DND-41 (cell line): Measurements from ENCODE around the gene DOCK9.

Experiments
- ATAC-seq: fragments of 200-7000 bp; cut with Tn5 transposase; 3 replicates; pipeline ENCODE4 v1.9.1; 2021; ENCODE audit warnings: low read depth; ENCODE audit not compliant: insufficient read depth
- DNase-seq: peaks from one replicate; pipeline ENCODE4 v3.0.0-alpha.2; 2020
- H2AFZ ChIP-seq: 2 replicates; pipeline ENCODE4 v1.6.0; 2012; ENCODE audit warnings: low read depth, low read length
- H3K27ac ChIP-seq: 2 replicates; pipeline ENCODE4 v1.5.1; 2012; ENCODE audit warnings: low read length, inconsistent platforms
- H3K27me3 ChIP-seq: fragments of 200-600 bp; sonication (generic); 2 replicates; pipeline ENCODE4 v1.6.0; 2012; ENCODE audit warnings: low read length, mild to moderate bottlenecking, inconsistent platforms; ENCODE audit not compliant: insufficient read depth, poor library complexity
- H3K36me3 ChIP-seq: 2 replicates; pipeline ENCODE4 v1.5.1; 2012; ENCODE audit warnings: low read length, inconsistent platforms; ENCODE audit not compliant: insufficient read depth
- H3K4me1 ChIP-seq: 2 replicates; pipeline ENCODE4 v1.5.1; 2012; ENCODE audit warnings: mild to moderate bottlenecking, low read length; ENCODE audit not compliant: insufficient read depth
- H3K4me2 ChIP-seq: 2 replicates; pipeline ENCODE4 v1.6.0; 2012; ENCODE audit warnings: mild to moderate bottlenecking, moderate library complexity, low read length, inconsistent platforms; ENCODE audit not compliant: insufficient read depth
- H3K4me3 ChIP-seq, 2 experiments: fragments of 200-600 bp in 1 of 2; shearing (Covaris generic) in 1 of 2; 2 replicates each; pipeline ENCODE4 v1.5.1; 2012 to 2016; ENCODE audit warnings: inconsistent platforms in 2 of 2, low read length in 2 of 2, mild to moderate bottlenecking in 2 of 2, low read depth in 1 of 2, moderate library complexity in 1 of 2
- H3K79me2 ChIP-seq: 2 replicates; pipeline ENCODE4 v1.6.0; 2012; ENCODE audit warnings: low read length, inconsistent platforms; ENCODE audit not compliant: insufficient read depth
- H3K9ac ChIP-seq: 2 replicates; pipeline ENCODE4 v1.6.0; 2012; ENCODE audit warnings: low read depth, mild to moderate bottlenecking, inconsistent platforms, low read length, moderate library complexity
- H3K9me3 ChIP-seq: 2 replicates; pipeline ENCODE4 v1.5.1; 2012; ENCODE audit warnings: low read length, moderate library complexity, mild to moderate bottlenecking, inconsistent platforms; ENCODE audit not compliant: insufficient read depth, severe bottlenecking
- H4K20me1 ChIP-seq: 2 replicates; pipeline ENCODE4 v1.6.0; 2012; ENCODE audit warnings: low read length; ENCODE audit not compliant: insufficient read depth
- CTCF ChIP-seq: IDR thresholded peaks from 2 replicates; pipeline ENCODE4 v1.5.1; 2012; ENCODE audit warnings: borderline replicate concordance, low read length, moderate library complexity, mild to moderate bottlenecking; ENCODE audit not compliant: poor library complexity, severe bottlenecking; ENCODE audit errors: extremely low read depth
- EZH2 ChIP-seq: IDR thresholded peaks from 3 replicates; pipeline ENCODE4 v1.6.1; 2012; ENCODE audit warnings: borderline replicate concordance, low read depth, mild to moderate bottlenecking, moderate library complexity, low read length, inconsistent platforms; ENCODE audit not compliant: severe bottlenecking

Gene DOCK9

GRCh38 chr13:98775844-98776598 is 201.8 kb downstream of the DOCK9 start:
- H3K27ac ChIP-seq: no peak overlapping the region

GRCh38 chr13:98775386-98775785 is 202.5 kb downstream of the DOCK9 start:
- no peaks in the 10 kb centered on the region for H3K79me2 ChIP-seq
- H2AFZ ChIP-seq: no peak overlapping the region
- no peak overlapping the region for H3K27ac ChIP-seq
- no peaks in the 10 kb centered on the region for H3K4me1 ChIP-seq
- TF ChIP-seq EZH2: no peak
- TF ChIP-seq CTCF: no peak
- H3K9me3 ChIP-seq: no peaks in the 10 kb centered on the region
- ATAC-seq (no peak), DNase-seq (no peak)
- no peak overlapping the region for H3K4me2 ChIP-seq
- no peak overlapping the region for H3K4me3 ChIP-seq
- H3K9ac ChIP-seq: no peak overlapping the region
- H3K27me3 ChIP-seq: no peaks in the 10 kb centered on the region
- H4K20me1 ChIP-seq: no peaks in the 10 kb centered on the region
- no peaks in the 10 kb centered on the region for H3K36me3 ChIP-seq

More at GRCh38 chr13:98775844-98776598, 201.8 kb downstream of the DOCK9 start:
- DNase-seq (no peak), ATAC-seq (no peak)
- no peak overlapping the region for H3K4me2 ChIP-seq
- no peak overlapping the region for H3K4me3 ChIP-seq
- TF ChIP-seq CTCF (no peak), EZH2 (no peak)
- H3K36me3 ChIP-seq: no peaks in the 10 kb centered on the region
- H3K9me3 ChIP-seq: no peaks in the 10 kb centered on the region
- no peaks in the 10 kb centered on the region for H4K20me1 ChIP-seq
- no peak overlapping the region for H3K9ac ChIP-seq
- no peaks in the 10 kb centered on the region for H3K4me1 ChIP-seq
- no peaks in the 10 kb centered on the region for H3K27me3 ChIP-seq
- H2AFZ ChIP-seq: no peak overlapping the region
- H3K79me2 ChIP-seq: no peaks in the 10 kb centered on the region

GRCh38 chr13:98774776-98775175 is 203.1 kb downstream of the DOCK9 start:
- Histone ChIP-seq H2AFZ (no peak overlapping the region), H3K27me3 (no peaks in the 10 kb centered on the region), H3K9me3 (no peaks in the 10 kb centered on the region), H3K27ac (no peak overlapping the region), H4K20me1 (no peaks in the 10 kb centered on the region), H3K4me1 (no peaks in the 10 kb centered on the region), H3K4me2 (no peak overlapping the region), H3K4me3 (no peak overlapping the region), H3K79me2 (no peaks in the 10 kb centered on the region), H3K9ac (no peak overlapping the region), H3K36me3 (no peaks in the 10 kb centered on the region)
- DNase-seq (no peak), ATAC-seq (no peak)
- TF ChIP-seq CTCF (no peak), EZH2 (no peak)
